AG04450 (cell line): Measurements from ENCODE around the gene TMEM98. TPM values are rescaled to one million over a fixed set of nuclear protein-coding genes. Genes with fewer than 3 reads are reported as not detected.

ENCODE experiments used
- CTCF ChIA-PET: fragments of 300-600, 350-600 bp; formaldehyde crosslinking; extraction: SDS; loops from one replicate; lab custom pipeline; 2022; ENCODE audit warnings: antibody characterized with exemption, inconsistent platforms; lab: Charles Lee
- POLR2A ChIA-PET: fragments of 350-600 bp; formaldehyde crosslinking; extraction: SDS; loops from one replicate; lab custom pipeline; 2021; ENCODE audit warnings: antibody characterized with exemption, inconsistent platforms; lab: Yijun Ruan, JAX
- DNase-seq: peaks from one replicate; pipeline ENCODE4 v3.0.0-alpha.2; 2011; ENCODE audit warnings: low read depth, low spot score
- H3K27ac ChIP-seq: one replicate; pipeline ENCODE4 v1.5.1; 2012; ENCODE audit warnings: low read depth, low read length, control low read depth
- H3K27me3 ChIP-seq: one replicate; pipeline ENCODE4 v1.6.0; 2012; ENCODE audit warnings: low read length; ENCODE audit not compliant: control insufficient read depth, insufficient read depth
- H3K4me3 ChIP-seq: 2 replicates; pipeline ENCODE4 v1.5.1; 2011; ENCODE audit warnings: mild to moderate bottlenecking, low read depth, low read length, control low read depth
- H3K9me3 ChIP-seq: 2 replicates; pipeline ENCODE4 v1.5.1; 2012; ENCODE audit warnings: low read length; ENCODE audit not compliant: control insufficient read depth, insufficient read depth
- CTCF ChIP-seq: IDR thresholded peaks from 2 replicates; pipeline ENCODE4 v1.5.1; 2011; ENCODE audit warnings: low read depth, low read length, control low read depth, inconsistent platforms
- polyA plus RNA-seq: library from polyadenylated mRNA; depleted of rRNA; stranded (reverse); fragments of >200 nt; gene quantifications from 2 replicates; pipeline ENCODE4 v1.2.3, GENCODE V29; 2011

The TMEM98 gene
- polyA plus RNA-seq, 1 experiment: 260 TPM

- Histone ChIP-seq H3K4me3 (no peak overlapping the region), H3K27me3 (no peaks in the 10 kb centered on the region), H3K27ac (no peak overlapping the region), H3K9me3 (no peaks in the 10 kb centered on the region; the same call in 1 of the 2 replicates)
- ChIA-PET CTCF (interaction anchor here (0.6 to 3.1 kb wide), 2 partner anchors 8 to 56 kb away, joined by 3 to 12 read pairs; no protein-coding TSS in a partner anchor), POLR2A (no interaction called here)
- DNase-seq: no peak
- no peak for TF ChIP-seq CTCF
Measured at GRCh38 chr17:32933881-32934280, 5.9 kb downstream of the TMEM98 start.

DNA sequence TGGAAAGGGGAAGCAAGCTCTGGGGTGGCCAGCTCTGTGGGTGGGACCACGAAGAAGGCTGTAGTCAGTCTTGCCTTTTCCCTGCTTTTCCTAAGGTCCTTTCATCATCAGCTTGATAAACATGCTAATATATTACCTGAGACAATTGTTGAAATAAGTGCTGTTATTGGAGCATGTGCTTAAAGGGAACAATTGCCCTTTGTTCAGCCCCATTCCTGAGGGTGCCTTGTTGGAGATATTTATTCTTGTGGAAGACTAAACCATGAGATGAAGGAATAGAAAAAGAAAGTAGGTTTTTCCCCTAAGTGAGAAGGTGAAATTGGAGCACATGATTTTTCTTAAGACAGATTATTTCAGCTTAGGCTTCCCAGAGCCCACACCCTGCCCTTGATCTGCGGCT is 7.8 kb downstream of the TMEM98 start:
- POLR2A ChIA-PET: no interaction called here
- no peaks in the 10 kb centered on the region for H3K27me3 ChIP-seq
- H3K9me3 ChIP-seq: peaks cover 1% of the 10 kb centered on the region
- H3K4me3 ChIP-seq: no peak overlapping the region
- CTCF ChIA-PET: interaction anchor here (0.6 to 4.6 kb wide), 8 partner anchors 16 to 153 kb away, joined by 3 to 44 read pairs (median 8); partner anchors contain the start of gene MYO1D
- DNase-seq: no peak
- no peak overlapping the region for H3K27ac ChIP-seq
- TF ChIP-seq CTCF: no peak

GRCh38 chr17:32936186-32936893 is 8.4 kb downstream of the TMEM98 start:
- ChIA-PET CTCF (interaction anchor here (0.6 to 4.6 kb wide), 21 partner anchors 8 to 516 kb away, joined by 3 to 44 read pairs (median 5); partner anchors contain the start of genes MYO1D and TMEM98), POLR2A (no interaction called here)
- Histone ChIP-seq H3K27me3 (no peaks in the 10 kb centered on the region), H3K4me3 (no peak overlapping the region), H3K27ac (no peak overlapping the region), H3K9me3 (peaks cover 4% of the 10 kb centered on the region)
- no peak for TF ChIP-seq CTCF
- DNase-seq: no peak

GRCh38 chr17:32936894-32937500 is 9.0 kb downstream of the TMEM98 start:
- Histone ChIP-seq H3K27me3 (no peaks in the 10 kb centered on the region), H3K27ac (peak overlapping the region; percentile 39), H3K4me3 (no peak overlapping the region), H3K9me3 (peaks cover 4% of the 10 kb centered on the region)
- TF ChIP-seq CTCF: peak; percentile 76
- CTCF ChIA-PET: interaction anchor here (0.7 to 4.6 kb wide), 19 partner anchors 8 to 159 kb away, joined by 3 to 44 read pairs (median 5); partner anchors contain the start of genes MYO1D and TMEM98
- peak; percentile 42 for DNase-seq
- POLR2A ChIA-PET: no interaction called here
